Spleen (tissue), 11 donors: ENCODE measurements around the gene HAAO. TPM values are rescaled to one million over a fixed set of nuclear protein-coding genes. Genes with fewer than 3 reads are reported as not detected.

Experiments
- DNase-seq: peaks from one replicate; pipeline ENCODE4 v3.0.0-alpha.2; 2020
- H3K27ac ChIP-seq, 8 donors: fragments of 200-600 bp; sonication (generic) in 7 of 8; 1 replicate in 4 of 8; 2 replicates in 4 of 8; pipeline versions ENCODE4 v1.5.0 to v1.8.0; 2016 to 2021; ENCODE audit warnings: inconsistent platforms in 4 of 8, mild to moderate bottlenecking in 4 of 8, moderate library complexity in 1 of 8
- H3K27me3 ChIP-seq, 7 donors: fragments of 200-600 bp; sonication (generic) in 6 of 7; replicated peaks in 1 of 7; 1 replicate in 4 of 7; 2 replicates in 3 of 7; pipeline versions ENCODE4 v1.5.0 to v1.8.0; 2016 to 2021; ENCODE audit warnings: inconsistent platforms in 3 of 7, mild to moderate bottlenecking in 1 of 7
- H3K36me3 ChIP-seq, 6 donors: fragments of 200-600 bp; sonication (generic) in 5 of 6; 1 replicate in 4 of 6; 2 replicates in 2 of 6; pipeline versions ENCODE4 v1.5.0 to v1.8.0; 2016 to 2021; ENCODE audit warnings: inconsistent platforms in 2 of 6
- H3K4me1 ChIP-seq, 6 donors: fragments of 200-600 bp; sonication (generic) in 5 of 6; 1 replicate in 3 of 6; 2 replicates in 3 of 6; pipeline versions ENCODE4 v1.5.0 to v1.8.0; 2016 to 2021; ENCODE audit warnings: inconsistent platforms in 3 of 6
- H3K4me3 ChIP-seq, 8 donors: fragments of 200-600 bp; sonication (generic) in 7 of 8; 1 replicate in 4 of 8; 2 replicates in 4 of 8; pipeline versions ENCODE4 v1.5.0 to v1.8.0; 2016 to 2021; ENCODE audit warnings: inconsistent platforms in 4 of 8, mild to moderate bottlenecking in 4 of 8, moderate library complexity in 2 of 8
- H3K9me3 ChIP-seq, 8 donors: fragments of 200-600 bp; sonication (generic) in 7 of 8; 1 replicate in 4 of 8; 2 replicates in 4 of 8; pipeline versions ENCODE4 v1.5.0 to v1.8.0; 2016 to 2021; ENCODE audit warnings: inconsistent platforms in 4 of 8
- POLR2A ChIP-seq, 3 donors: fragments of 450-650 bp; IDR thresholded peaks; one replicate each; pipeline ENCODE4 v1.5.1; 2017; ENCODE audit warnings: antibody characterized with exemption in 3 of 3, mild to moderate bottlenecking in 1 of 3
- POLR2AphosphoS5 ChIP-seq, 3 donors: sonication (generic); formaldehyde crosslinking; IDR thresholded peaks; one replicate each; pipeline ENCODE4 v1.5.1; 2017; ENCODE audit warnings: antibody characterized with exemption in 3 of 3
- WGBS, 5 donors: extraction: QIAGEN DNeasy Blood & Tissue Kit in 3 of 5; methylation state at CpG; one replicate each; pipeline versions ENCODE4 v1.1.5 to v1.1.7; 2013 to 2018; 5-methylcytosine and 5-hydroxymethylcytosine counted together
- intact Hi-C: fragments of 100-400 bp; cut with DNase I; formaldehyde crosslinking; loops from one replicate; pipeline ENCODE4 v1.15.0; 2023; ENCODE audit warnings: low total_unique reads
- polyA plus RNA-seq, 3 donors: library from polyadenylated mRNA; stranded (reverse); fragments of 200-250 nt; gene quantifications; one replicate each; pipeline ENCODE4 v1.2.1, GENCODE V29; 2013
- total RNA-seq, 7 donors: library from RNA; depleted of rRNA in 3 of 7; stranded (reverse); fragments of >200 nt in 3 of 7; fragmentation: NEBNext Ultra II Directional in 4 of 7; extraction: Animal tissue kit (Norgen Biotek cat#: 25700) in 4 of 7; gene quantifications; one replicate each; pipeline versions ENCODE4 v1.1.0 to v1.2.1, GENCODE V29; 2016 to 2021
- TF ChIP-seq, protein P1 (sequence below), 11 experiments: fragments of 200-600 bp in 7 of 11; fragments of 450-650 bp in 4 of 11; sonication (generic) in 4 of 11; IDR thresholded peaks in 8 of 11; conservative IDR thresholded peaks in 3 of 11; 1 replicate in 7 of 11; 2 replicates in 4 of 11; pipeline versions ENCODE4 v1.4.0 to v1.8.0; 2016 to 2021; ENCODE audit warnings: antibody characterized with exemption in 11 of 11, inconsistent platforms in 4 of 11, mild to moderate bottlenecking in 1 of 11
- donor health status: healthy with polysubstance abuse.
- donor health status: DM: no; HTN: no; CAD: no; lungs with moderate emphysema.
- donor health status: DM: no; HTN: no; CAD: no.
- donor health status: Bipolar disorder and iron deficiency.
- donor health status: healthy.
- donor health status: DM: no; HTN: no; CAD: no.
- donor health status: DM: yes; HTN: yes; CAD: no.

Gene HAAO
- total and polyA plus RNA-seq, 10 donors, result 2.4 to 12.3 (median 8.0) TPM

DNA sequence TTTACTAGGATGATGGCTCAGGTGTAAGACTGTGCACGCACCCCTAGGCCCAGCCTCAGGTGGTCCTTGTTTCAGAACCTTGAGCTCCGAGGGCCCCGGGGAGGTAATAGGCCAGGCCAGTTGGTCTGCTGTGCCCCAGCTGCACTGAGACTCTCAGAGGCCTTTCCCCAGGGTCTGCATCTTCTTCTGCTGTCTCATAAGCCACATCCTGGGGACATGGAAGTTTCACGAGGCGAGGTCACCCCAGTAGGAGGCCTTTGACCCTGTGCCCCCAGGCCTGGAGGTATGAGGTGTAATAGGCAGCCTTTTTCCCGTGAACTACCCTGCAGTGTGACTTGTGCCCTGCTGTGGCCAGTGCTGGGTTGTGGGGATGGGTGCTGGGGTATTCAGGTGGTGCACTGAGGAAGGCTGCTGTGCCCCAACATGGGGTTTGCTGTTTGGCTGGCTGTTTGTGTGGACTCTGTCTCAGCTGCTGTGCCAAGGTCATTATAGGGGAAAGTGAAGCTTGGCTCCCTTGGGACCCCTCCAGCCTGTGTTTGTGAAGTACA, 35.3 kb downstream of the HAAO start:
- Histone ChIP-seq H3K36me3 (peaks cover 0 to 18% (median 0%) of the 10 kb centered on the region in 6 donors), H3K9me3 (no peaks in the 10 kb centered on the region), H3K27me3 (no peaks in the 10 kb centered on the region), H3K4me3 (no peak overlapping the region), H3K27ac (no peak overlapping the region), H3K4me1 (peaks cover 13 to 41% (median 35%) of the 10 kb centered on the region in 6 donors)
- TF ChIP-seq, protein P1, sequence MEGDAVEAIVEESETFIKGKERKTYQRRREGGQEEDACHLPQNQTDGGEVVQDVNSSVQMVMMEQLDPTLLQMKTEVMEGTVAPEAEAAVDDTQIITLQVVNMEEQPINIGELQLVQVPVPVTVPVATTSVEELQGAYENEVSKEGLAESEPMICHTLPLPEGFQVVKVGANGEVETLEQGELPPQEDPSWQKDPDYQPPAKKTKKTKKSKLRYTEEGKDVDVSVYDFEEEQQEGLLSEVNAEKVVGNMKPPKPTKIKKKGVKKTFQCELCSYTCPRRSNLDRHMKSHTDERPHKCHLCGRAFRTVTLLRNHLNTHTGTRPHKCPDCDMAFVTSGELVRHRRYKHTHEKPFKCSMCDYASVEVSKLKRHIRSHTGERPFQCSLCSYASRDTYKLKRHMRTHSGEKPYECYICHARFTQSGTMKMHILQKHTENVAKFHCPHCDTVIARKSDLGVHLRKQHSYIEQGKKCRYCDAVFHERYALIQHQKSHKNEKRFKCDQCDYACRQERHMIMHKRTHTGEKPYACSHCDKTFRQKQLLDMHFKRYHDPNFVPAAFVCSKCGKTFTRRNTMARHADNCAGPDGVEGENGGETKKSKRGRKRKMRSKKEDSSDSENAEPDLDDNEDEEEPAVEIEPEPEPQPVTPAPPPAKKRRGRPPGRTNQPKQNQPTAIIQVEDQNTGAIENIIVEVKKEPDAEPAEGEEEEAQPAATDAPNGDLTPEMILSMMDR (IDR thresholded peaks at IDR 0.05 in 8 of 11, conservative IDR thresholded peaks at IDR 0.05 in 3 of 11), result no peak
- TF ChIP-seq POLR2AphosphoS5 (IDR thresholded peaks at IDR 0.05), result no peak
- no peak for TF ChIP-seq POLR2A (IDR thresholded peaks at IDR 0.05)
- intact Hi-C loops, result no loop called here
- WGBS, 5 donors, result 70 to 74% (median 71%) methylated on average over 5 to 6 of the region's 6 CpGs
- no peak for DNase-seq

DNA sequence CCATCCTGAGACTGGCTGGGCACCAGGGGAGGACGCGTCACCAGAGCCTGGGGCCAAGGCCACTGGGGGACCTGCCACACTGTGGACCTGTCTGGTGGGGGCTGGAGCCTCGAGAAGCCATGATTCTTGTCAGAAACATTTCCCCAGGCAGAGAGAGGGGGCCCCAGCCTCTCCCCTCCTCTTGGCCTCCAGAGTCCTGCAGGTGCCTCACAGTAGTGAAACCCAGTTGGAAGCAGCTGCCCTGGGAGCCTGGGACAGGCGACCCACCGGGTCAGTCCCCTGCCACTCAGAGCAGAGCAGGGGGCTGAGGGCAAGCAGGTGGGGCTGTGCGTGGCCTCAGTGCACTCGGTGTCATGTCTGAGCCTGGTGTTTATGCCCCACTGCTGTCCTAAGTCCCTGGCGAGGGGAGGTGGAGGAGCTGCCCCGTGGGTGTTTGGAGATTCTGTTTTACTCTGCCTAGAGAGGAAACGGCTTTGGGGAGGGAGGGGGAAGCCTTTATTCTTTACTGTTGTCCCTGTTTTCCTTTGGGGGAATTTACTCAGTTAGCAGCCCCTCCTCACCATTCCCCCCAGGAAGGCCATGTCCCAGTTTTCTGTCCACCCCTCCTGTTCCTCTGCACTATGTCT, 36.1 kb downstream of the HAAO start:
- peaks cover 0 to 18% (median 0%) of the 10 kb centered on the region in 6 donors for H3K36me3 ChIP-seq
- intact Hi-C loops, result no loop called here

DNA sequence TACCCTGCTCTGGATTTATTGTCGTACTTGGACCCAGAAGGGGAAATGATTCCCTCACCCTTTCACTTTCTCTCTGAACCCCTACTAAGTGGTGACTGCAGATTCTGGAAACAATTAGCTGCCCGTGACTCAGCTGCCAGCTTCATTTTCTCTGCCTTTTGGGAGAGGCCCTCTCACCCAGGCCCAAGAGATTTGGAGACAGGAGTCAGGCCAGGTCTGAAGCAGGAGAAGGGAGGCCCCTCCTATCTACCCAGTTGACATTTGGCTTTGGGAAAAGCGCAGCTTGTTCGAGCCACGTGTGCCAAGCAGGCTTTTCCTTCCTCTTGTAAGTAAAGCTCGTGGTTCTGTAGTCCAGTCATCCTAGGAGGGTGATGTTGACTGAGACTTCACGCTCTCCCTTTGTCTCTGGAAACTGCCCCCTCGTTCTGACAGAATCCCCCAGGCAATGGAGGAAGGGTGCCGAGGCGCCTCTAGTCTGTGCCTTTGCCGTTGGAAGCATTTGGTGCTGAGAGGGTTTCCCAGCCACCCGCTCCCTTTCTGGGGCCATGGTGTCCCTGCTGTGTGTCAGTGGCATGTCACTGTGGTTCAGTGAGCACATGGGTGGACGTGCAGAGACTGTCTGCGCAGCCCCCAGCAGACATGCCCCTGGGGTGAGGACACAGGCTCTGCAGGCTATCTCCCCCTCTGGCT, 37.0 kb downstream of the HAAO start:
- H3K4me3 ChIP-seq, result peak overlapping the region in 1 of 8 donors; percentile 7
- H3K36me3 ChIP-seq, result peaks cover 0 to 18% (median 0%) of the 10 kb centered on the region in 6 donors
- WGBS, 5 donors, result 39 to 73% (median 61%) methylated on average over 10 to 14 of the region's 14 CpGs
- intact Hi-C loops, result no loop called here
- no peaks in the 10 kb centered on the region for H3K9me3 ChIP-seq
- H3K27ac ChIP-seq, result peak overlapping the region in 3 of 8 donors; percentile 78 to 86 (median 81)
- peaks cover 18 to 58% (median 45%) of the 10 kb centered on the region in 6 donors for H3K4me1 ChIP-seq
- TF ChIP-seq, protein P1 (IDR thresholded peaks at IDR 0.05 in 8 of 11, conservative IDR thresholded peaks at IDR 0.05 in 3 of 11), result no peak
- TF ChIP-seq POLR2AphosphoS5 (IDR thresholded peaks at IDR 0.05), result no peak
- no peak for TF ChIP-seq POLR2A (IDR thresholded peaks at IDR 0.05)
- no peak for DNase-seq
- no peaks in the 10 kb centered on the region for H3K27me3 ChIP-seq

More for the DNA sequence above, 36.1 kb downstream of the HAAO start:
- Histone ChIP-seq H3K9me3 (no peaks in the 10 kb centered on the region), H3K4me3 (no peak overlapping the region), H3K27me3 (no peaks in the 10 kb centered on the region), H3K27ac (no peak overlapping the region), H3K4me1 (peaks cover 18 to 49% (median 43%) of the 10 kb centered on the region in 6 donors)
- TF ChIP-seq POLR2A (IDR thresholded peaks at IDR 0.05) (no peak), POLR2AphosphoS5 (IDR thresholded peaks at IDR 0.05) (no peak)
- TF ChIP-seq, protein P1 (IDR thresholded peaks at IDR 0.05 in 8 of 11, conservative IDR thresholded peaks at IDR 0.05 in 3 of 11), result no peak
- 73 to 84% (median 78%) methylated on average over 10 of the region's 10 CpGs for WGBS, 5 donors
- peak; percentile 73 for DNase-seq

DNA sequence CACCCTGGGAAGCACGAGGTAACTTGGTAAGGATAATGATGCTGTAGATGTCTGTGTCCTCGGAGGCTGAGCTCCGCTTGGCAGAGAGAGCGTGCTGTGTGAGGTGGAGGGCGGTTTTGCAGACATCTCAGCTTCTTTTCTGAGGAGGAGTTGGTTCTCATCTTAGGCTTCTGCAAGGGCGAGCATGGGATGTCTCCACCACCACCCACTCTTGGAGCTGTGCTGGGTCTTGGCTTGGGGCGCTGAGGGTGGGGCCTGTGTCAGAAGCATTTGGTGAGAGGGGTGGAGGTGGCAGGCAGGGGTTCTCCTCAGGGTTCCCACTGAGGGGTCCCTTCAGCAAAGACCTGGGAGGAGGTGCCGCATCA, 37.6 kb downstream of the HAAO start:
- peaks cover 18 to 58% (median 45%) of the 10 kb centered on the region in 6 donors for H3K4me1 ChIP-seq
- no peaks in the 10 kb centered on the region for H3K9me3 ChIP-seq
- H3K27me3 ChIP-seq, result no peaks in the 10 kb centered on the region
- peak overlapping the region in 4 of 8 donors; percentile 39 to 86 (median 80) for H3K27ac ChIP-seq
- peaks cover 0 to 18% (median 0%) of the 10 kb centered on the region in 6 donors for H3K36me3 ChIP-seq
- WGBS, 5 donors, result 74 to 87% (median 81%) methylated on average over 7 to 8 of the region's 8 CpGs
- peak overlapping the region in 1 of 8 donors; percentile 7 for H3K4me3 ChIP-seq
- intact Hi-C loops, result no loop called here
- peak; percentile 74 for DNase-seq
- TF ChIP-seq POLR2A (IDR thresholded peaks at IDR 0.05), result no peak
- no peak for TF ChIP-seq POLR2AphosphoS5 (IDR thresholded peaks at IDR 0.05)
- TF ChIP-seq, protein P1 (IDR thresholded peaks at IDR 0.05 in 8 of 11, conservative IDR thresholded peaks at IDR 0.05 in 3 of 11), result no peak
